HG02943 (cell line): Measurements from ENCODE around the gene DCAF8.

Experiments
- ATAC-seq: cut with Tn5 transposase; IDR thresholded peaks from one replicate; pipeline ENCODE4 v1.9.1; 2021; ENCODE audit warnings: mild to moderate bottlenecking, low read depth, moderate library complexity; ENCODE audit not compliant: unreplicated experiment

DCAF8 gene

GRCh38 chr1:160207118-160207650, 55.2 kb downstream of the DCAF8 start:
- no peak for ATAC-seq

- ATAC-seq: no peak
Observed at GRCh38 chr1:160206421-160207117, 55.8 kb downstream of the DCAF8 start.

DNA sequence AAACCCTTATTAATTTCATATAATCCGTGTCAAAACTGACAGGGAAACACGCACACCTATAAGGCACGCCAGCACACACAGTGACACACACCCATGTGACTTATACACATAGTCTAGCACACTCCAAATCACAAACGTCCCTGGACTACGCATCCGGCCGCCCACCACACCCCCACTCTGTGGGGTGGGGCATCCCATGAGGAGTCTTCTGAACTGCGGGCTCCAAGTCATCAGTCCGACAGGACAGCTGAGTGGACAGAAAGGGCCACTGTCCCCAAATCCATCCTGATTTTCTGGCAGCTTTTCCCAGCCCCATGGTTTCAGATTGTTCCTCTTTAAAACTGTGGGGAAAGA, 56.3 kb downstream of the DCAF8 start:
- no peak for ATAC-seq

DNA sequence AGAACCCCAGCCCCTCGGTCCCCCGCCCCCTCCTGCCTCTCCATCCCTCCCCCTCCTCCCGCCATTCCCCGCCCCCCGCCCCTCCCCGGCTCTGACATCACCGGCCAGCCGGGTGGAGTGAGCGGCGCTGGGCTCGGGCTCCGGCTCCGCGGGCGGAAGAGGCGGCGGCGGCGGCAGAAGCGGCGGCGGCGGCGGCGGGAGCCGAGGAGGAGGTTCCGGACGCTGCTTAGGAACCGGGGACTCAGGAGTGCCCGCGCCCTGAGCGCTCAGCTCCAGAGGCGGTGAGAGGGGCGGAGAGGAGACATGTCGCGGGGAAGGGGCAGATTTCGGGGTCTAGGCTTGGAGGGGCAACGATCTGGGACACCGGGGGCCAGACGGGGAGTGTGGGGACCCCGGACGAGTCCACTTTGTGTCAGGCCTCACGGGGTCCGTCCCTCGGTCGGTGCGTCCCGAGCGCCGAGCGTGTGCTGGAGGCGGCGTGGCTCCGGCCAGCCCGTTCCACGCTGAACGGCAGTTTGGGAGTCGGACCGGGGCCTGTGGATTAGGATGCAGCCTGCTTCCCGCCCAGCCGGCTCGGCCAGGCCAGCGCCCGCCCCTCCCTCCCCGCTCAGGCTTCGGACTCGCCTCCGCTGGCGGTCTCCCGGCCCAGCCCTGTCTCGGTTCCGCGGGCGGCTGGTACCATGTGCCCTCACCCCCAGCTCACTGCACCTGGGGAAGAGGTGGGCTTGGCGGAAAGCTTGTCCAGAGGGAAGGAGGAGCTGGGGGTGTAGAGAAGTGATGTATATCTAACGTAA, 56.9 kb downstream of the DCAF8 start, which contains the start of gene PEA15:
Gene PEA15, plus strand, starts transcription at position 143 of the 794 bp plus-strand sequence. CDS start 6,161 bp downstream, outside the sequence.
- ATAC-seq: peak; percentile 45

DNA sequence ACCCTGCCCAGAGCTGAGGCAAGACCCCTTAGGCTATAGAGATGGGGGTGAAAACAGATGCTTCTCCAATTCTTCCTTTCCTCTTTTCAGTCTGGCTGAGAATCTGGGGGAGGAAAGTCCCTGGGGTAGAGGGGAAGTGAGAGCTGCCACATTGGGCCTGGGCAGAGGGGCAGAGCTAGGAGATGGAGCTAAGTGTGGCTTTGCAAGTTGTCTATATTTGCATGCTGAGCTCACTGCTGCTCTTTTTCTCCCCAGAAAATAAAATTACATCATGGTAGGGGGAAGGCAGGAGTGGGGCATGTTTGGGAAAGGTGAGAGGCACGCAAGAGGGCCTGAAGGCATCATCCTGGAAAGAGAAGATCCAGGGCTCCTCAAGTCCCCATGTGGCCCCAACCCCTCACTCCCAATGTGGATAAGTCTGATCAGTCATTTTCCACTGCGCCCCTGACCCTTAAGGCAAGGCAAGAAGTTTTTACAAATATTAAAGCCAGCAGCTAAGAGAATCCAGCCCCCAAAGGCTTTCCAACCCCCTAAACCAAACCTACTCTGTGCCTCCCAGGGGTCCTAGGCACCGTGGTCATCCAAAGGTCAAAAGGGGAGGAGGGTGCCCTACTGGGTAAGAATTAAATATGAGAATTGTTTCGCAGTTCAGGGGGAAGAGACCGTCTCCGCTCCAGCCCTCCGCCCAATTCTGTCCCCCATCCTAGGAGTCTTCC, 57.7 kb downstream of the DCAF8 start:
- ATAC-seq: peak; percentile 70

GRCh38 chr1:160200786-160201185, 61.6 kb downstream of the DCAF8 start:
- no peak for ATAC-seq

DNA sequence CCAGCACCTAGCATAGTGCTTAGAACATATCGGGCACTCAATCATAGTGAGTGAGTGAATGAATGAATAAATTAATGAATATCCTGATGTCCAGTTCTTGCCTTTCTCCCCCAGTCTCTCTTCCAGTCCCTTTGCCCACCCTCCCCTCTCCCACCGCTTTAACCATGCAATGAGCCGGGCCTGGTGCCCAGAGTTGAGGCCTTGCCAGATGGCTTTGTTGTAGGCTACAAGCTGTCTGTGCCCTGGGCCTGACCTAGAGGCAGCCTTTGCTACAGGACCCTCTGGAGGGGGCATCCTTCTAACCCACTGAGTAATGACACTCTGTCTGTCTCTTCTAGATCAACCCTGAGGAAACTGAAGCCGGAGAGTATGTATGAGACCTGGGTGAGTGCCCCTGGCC, 65.1 kb downstream of the DCAF8 start:
- ATAC-seq: no peak

DNA sequence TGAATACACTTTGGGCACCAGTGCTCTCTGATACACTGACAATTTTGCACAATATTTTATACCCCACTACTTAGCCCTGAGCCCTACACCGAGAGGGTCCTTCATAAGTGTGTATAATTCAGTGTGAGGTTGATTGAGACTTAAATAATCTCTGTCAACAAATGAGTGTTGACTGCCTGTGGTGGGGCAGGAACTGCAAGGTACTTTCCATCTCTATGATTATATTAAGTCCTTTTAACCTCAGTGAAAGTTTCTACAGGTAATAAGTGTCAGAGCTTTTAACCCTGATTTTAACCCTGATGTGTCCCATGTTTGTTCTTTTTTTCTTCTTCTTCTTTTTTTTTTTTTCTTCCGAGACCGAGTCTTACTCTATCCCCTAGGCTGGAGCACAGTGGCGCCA, 66.2 kb downstream of the DCAF8 start:
- ATAC-seq: no peak

GRCh38 chr1:160194737-160195059, 67.7 kb downstream of the DCAF8 start:
- ATAC-seq: no peak

GRCh38 chr1:160193832-160194736, 68.3 kb downstream of the DCAF8 start:
- no peak for ATAC-seq

- no peak for ATAC-seq
Observed at GRCh38 chr1:160193091-160193819, 69.1 kb downstream of the DCAF8 start.

- no peak for ATAC-seq
Observed at GRCh38 chr1:160192234-160192633, 70.1 kb downstream of the DCAF8 start.

DNA sequence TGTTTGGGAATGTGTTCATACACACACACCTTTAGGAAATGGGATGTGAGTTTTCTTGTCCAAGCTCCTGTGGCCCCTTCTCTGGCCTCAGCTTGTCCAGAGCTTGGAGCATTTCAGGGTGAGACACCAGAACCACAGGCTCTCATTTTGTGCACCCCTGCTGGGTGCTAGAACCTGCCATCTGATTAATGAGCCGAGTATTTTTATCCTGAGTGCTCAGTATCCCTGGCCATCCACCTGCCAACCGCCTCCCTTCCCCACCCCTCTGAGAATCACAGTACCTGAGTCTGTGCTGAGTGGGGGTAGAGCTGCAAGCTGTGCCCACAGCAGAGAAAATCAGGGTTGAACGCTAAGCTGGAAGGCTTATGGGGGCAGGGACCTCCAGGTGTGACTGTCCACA, 70.6 kb downstream of the DCAF8 start:
- ATAC-seq: no peak

DNA sequence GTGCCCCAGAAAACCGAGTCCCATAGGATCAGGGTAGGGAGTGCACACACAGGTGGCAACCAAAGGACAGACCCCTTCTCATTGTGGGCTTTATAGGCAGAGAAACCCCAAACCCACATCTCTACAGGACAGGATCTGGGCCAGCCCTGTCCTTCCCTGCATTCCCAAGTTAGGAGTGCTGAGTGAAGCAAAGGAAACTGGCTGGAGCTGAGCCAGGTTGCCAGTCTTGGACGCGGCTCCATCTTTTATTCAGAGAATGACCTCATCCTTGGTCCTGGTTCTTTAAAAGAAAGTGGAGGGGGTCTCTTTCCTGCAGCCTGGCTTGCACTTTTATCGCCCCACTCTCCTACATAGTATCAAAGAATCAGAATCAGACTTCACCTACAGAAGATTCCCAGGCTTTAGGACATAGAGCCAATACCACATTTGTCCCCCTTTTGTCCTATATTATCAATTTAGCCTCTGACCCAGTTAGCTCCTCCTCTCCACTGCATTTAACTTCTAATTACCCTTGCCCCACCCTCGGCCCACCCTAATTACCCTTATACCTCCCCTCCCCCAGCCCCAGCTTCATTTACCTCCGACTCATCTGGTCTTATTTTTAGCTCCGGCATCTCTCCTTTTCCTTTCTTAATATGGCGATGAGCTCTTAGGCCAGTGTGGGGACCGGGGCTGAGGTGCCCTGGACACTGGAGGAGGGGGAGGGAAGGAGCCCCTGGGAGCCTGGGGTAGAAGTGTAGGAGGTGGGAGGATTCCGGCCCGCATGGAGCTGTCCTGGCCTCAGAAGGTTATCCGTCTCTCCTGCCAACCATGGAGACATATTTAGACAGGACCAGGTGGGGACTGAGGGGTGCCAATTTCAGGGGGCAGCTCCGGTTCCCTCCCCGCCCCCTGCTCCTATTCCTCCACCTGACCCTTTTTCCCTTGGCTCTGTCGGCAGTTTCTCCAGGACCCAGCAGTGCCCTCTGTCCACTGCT, 72.4 kb downstream of the DCAF8 start, which contains the start of gene CASQ1:
Gene CASQ1, plus strand, starts transcription at position 927 of the 977 bp plus-strand sequence. CDS start 177 bp downstream, outside the sequence.
- ATAC-seq: no peak

DNA sequence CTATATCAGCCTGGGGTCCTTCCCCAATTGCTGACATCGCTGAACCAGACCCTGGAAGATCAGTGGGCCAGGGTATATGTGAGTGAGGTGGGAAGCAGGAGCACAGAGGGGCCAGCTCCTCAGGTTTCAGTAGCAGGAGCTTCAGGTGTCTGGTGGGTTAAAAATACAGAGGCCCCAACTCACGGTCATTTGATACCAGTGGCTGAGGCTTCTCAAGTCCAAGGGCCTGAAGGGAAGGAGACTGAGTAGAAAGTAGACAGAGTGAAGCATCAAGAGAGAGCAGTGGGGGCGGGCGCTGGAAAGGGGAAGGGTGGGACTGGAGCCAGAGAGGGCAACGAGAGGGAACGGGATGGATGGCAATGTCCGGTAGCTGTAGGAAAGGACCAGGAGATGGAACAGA, 74.0 kb downstream of the DCAF8 start:
- no peak for ATAC-seq

DNA sequence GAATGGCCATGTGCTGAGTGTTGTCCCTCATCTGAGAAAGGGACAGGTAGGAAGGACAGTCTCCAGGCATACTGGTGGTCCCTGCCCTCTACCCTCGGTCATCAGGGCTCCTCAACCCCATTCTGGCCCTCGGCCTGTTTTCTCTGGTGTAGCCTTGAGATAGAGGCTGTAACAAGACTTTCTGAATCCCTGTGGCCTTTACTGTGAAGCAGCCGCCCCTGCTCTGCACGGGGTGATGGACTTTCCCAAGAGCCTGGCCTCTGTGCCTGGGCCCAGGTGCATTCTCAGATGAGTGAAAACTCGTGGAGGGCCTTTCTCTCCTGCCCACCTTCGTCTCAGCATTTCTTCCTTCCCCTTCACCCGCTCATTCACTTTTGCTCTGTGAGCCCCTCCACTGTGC, 74.9 kb downstream of the DCAF8 start:
- ATAC-seq: no peak

- no peak for ATAC-seq
Observed at GRCh38 chr1:160186729-160187128, 75.6 kb downstream of the DCAF8 start.

DNA sequence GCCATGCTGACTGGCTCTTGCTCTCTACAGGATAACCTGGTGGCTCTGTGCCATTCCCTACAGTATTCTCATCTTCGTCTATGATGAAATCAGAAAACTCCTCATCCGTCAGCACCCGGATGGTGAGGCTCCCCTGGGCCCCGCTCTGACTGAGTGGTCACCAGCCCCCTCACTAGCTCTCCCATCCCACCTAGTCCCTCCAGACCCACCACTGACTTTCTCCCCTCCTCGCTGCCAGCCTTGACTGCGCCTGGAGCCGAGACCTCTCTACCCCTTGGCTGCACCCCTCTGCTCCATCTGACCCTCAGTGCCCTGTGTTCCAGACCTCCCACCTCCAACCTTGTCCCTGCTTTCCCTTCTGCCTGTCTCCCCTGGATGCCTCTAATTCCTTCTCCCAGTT, 76.1 kb downstream of the DCAF8 start:
- ATAC-seq: no peak
